Choroid plexus epithelial cell (primary cell): ENCODE data around the gene PAIP2.
"Not testable (repeated sequence)": the region's sequence is repeated elsewhere in the genome, so short reads cannot be mapped to it uniquely, and the experiment has no call there.

ENCODE experiments used
- DNase-seq: peaks from one replicate; pipeline ENCODE4 v3.0.0-alpha.2; 2010; ENCODE audit warnings: low read depth
- H3K4me3 ChIP-seq: 2 replicates; pipeline ENCODE4 v1.5.1; 2011; ENCODE audit warnings: low read depth, mild to moderate bottlenecking, control low read depth, low read length, moderate library complexity
- TF ChIP-seq, protein P1 (sequence below): conservative IDR thresholded peaks from 2 replicates; pipeline ENCODE4 v1.5.1; 2011; ENCODE audit warnings: low read depth, mild to moderate bottlenecking, control low read depth, inconsistent platforms, low read length, moderate library complexity

PAIP2 gene

DNA sequence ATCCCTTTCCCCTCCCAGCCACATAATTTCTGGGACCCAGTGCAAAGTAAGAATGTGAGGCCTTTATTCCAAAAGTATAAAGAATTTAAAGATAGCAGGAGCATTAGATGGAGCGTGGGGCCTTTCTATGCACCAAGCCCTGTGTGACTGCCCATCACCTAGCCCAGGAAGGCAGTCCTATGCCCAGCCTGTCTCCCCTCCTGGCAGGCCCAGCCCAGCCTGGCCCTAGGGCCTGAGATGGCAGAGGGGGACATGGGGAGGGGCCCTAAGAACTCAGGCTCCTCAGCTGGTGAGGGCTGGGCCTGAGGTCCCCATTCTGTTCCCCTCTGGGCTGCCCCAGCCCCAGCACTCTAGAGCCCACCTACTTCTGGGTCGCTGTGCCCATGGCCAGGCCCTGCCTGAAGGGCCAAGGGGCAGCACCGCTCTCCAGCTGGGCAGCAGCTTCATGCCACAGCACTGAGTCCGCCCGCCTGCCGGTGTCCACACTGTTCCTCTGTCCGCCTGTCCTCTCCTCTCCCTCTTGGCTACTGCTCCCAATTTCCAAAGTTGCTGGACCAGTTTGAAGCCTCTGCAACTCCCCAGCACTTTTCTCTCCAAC lies 42.4 kb downstream of the PAIP2 start:
- no peak for DNase-seq
- H3K4me3 ChIP-seq: no peak overlapping the region
- TF ChIP-seq, protein P1, sequence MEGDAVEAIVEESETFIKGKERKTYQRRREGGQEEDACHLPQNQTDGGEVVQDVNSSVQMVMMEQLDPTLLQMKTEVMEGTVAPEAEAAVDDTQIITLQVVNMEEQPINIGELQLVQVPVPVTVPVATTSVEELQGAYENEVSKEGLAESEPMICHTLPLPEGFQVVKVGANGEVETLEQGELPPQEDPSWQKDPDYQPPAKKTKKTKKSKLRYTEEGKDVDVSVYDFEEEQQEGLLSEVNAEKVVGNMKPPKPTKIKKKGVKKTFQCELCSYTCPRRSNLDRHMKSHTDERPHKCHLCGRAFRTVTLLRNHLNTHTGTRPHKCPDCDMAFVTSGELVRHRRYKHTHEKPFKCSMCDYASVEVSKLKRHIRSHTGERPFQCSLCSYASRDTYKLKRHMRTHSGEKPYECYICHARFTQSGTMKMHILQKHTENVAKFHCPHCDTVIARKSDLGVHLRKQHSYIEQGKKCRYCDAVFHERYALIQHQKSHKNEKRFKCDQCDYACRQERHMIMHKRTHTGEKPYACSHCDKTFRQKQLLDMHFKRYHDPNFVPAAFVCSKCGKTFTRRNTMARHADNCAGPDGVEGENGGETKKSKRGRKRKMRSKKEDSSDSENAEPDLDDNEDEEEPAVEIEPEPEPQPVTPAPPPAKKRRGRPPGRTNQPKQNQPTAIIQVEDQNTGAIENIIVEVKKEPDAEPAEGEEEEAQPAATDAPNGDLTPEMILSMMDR: no peak

DNA sequence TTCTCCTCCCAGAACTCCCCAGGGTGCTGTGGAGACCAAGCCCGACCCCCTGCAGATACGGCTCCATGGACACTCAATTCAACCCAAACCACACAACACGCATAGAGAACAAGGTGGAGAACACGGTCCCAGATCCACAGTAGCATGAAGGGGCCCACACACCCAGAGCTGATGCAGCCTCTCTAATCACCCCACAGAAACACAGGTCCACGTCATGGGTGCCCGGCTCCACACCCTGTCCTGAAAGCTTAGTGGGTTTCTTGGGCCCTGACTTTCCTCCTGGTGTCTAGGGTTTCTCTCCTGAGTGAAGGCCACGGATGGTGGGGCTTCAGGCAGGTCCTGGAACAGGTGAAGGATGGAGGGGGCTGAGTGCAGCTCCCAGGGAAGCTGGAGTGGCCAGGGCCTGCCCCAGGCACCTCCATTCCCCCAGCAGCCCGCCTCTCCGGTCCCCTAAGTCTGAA lies 43.0 kb downstream of the PAIP2 start:
- H3K4me3 ChIP-seq: no peak overlapping the region
- DNase-seq: no peak

DNA sequence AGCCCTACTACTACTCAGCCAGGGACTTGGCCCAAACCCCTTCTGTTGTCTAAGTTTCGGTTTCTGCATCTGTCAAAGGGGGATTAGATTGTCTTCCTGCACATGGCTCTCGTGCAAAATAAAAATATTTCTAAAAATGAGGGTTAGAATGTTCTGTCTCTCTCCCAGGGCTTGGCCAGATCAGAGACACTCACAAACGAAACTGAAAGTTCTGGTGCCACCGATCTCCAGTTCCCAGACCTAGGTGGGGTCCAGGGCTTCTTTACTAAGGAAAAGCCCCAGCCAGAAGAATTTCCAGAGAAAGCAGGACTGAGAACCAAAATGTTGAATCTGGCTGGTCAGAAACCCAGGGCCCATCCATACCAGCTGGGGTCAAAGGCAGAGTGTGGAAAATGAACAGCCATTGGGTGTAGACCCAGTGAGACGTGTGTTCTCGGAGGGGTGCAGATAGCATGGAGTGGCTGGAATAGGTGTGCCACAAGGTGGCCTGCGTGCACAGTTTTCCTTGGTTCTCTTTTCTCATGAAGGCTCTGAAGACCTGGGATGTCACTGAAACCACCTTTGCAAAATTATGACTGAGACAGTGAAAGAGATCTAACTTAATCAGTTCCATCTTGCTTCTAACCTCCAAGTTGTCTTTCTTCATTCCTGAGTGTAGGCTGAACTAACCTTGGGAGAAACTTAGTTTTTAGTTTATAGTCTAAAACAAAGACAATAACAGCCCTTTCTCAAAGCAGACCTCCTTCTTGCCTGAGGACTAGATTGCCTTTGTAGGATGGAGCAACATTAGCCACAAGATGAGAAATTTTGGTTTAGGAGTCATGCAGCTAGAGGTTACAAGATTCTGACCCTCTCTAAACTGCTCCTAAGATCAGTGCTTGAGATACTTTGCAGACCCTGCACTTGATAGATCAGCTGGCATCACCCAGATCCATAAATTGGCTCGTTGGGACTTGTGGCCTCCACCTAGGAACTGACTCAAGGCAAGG lies 43.7 kb downstream of the PAIP2 start:
- DNase-seq: no peak
- H3K4me3 ChIP-seq: no peak overlapping the region
- TF ChIP-seq, protein P1: no peak

More for the DNA sequence above, 43.0 kb downstream of the PAIP2 start:
- TF ChIP-seq, protein P1: no peak

DNA sequence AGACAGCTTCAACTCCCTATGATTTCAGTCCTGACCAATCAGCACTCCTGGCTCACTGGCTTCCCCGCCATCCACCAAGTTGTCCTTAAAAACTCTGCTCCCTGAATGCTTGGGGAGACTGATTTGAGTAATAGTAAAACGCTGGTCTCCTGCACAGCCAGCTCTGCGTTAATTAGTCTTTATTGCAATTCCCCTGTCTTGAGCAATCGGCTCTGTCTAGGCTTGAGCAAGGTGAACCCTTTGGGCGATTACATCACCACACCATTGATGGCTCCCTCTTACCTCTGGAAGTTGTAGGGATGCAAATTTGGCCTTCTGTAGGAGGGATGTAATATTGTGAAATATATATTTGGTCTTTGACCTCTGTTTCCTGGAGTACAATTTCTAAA lies 44.4 kb downstream of the PAIP2 start:
- TF ChIP-seq, protein P1: no peak
- H3K4me3 ChIP-seq: no peak overlapping the region
- no peak for DNase-seq

DNA sequence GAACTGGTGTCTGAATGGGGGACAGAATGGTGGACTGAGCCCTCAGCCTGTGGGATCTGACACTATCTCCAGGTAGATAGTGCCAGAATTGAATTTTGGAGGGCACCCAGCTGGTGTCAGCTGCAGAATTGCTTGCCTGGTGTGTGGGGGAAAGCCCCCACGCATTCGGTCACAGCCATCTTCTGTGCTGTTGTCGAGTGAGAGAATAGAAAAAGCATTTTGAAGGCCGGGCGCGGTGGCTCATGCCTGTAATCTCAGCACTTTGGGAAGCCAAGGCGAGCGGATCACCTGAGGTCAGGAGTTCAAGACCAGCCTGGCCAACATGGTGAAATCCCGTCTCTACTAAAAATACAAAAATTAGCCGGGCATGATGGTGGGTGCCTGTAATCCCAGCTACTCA lies 45.3 kb downstream of the PAIP2 start:
- not testable (repeated sequence) for H3K4me3 ChIP-seq, DNase-seq

DNA sequence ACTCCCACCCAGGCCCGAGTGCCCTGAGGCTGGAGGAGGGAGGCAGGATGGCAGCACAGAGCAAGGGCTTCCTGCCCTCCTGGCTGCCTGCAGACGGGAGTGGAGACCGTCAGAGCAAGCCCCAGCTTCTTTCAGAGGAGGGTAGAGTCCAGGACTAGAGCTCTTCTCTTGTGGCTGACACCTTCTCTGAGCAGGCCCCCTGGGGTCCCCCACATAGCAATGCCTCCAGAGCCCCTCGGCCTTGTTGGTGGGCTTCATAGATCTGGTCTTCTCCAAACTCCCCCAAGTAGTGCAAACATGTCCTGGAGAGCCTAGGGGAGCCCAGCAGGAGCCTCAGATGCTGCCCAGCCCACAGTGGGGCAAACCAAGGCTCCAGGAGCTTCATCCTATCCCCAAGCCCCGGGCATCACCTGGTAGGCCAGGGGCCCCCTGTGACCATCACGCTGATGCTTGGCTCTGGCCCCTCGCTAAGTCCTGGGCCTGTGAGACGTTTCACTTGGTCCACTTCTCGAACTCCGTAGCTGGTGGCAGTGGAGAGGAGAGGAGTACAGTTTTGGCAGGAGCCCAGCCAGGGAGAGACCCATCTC lies 46.0 kb downstream of the PAIP2 start:
- DNase-seq: no peak
- TF ChIP-seq, protein P1: no peak
- no peak overlapping the region for H3K4me3 ChIP-seq

DNA sequence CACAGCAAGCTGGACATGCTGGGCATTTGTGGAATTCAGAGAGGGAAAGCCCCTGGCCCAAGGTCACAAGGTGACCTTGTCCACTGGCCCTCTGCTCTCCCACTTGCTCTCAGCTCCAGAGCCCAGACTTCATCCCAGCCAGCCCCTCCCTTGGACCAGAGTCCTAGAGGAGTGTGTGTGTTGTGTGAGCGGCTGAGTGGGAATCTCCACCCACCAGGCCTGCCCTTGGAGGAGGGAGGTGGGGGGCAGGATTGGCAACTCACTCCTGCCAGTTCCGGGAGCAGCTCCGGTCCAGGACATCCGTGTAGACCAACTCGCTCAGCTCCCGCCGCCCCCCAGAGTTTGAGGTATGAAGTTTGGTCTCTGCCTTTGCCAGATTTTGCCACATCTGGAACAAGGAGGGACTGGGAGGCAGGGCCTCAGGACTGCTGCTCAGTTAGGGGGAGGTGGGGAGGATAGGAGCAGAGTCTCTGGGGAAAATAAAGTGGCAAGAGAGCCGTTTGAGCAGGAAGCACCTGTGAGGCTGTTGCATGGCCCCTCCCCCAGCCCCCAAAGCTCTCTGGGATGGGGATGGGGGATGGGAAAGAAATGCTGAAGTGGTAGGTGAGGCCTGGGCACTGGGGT lies 46.7 kb downstream of the PAIP2 start:
- H3K4me3 ChIP-seq: no peak overlapping the region
- TF ChIP-seq, protein P1: no peak
- DNase-seq: no peak
